GM12801 (cell line): ENCODE results near the gene MAP1LC3C.

Experiments used
- CTCF ChIP-seq: IDR thresholded peaks from one replicate; pipeline ENCODE4 v1.5.1; 2011; ENCODE audit warnings: control low read depth; ENCODE audit not compliant: insufficient read length; ENCODE audit errors: extremely low read depth

Gene MAP1LC3C

GRCh38 chr1:241992734-241993133 lies 6.2 kb downstream of the MAP1LC3C start:
- no peak for TF ChIP-seq CTCF

GRCh38 chr1:241990040-241990439 lies 8.9 kb downstream of the MAP1LC3C start:
- TF ChIP-seq CTCF = no peak

GRCh38 chr1:241985787-241986186 lies 13.1 kb downstream of the MAP1LC3C start:
- TF ChIP-seq CTCF = no peak

DNA sequence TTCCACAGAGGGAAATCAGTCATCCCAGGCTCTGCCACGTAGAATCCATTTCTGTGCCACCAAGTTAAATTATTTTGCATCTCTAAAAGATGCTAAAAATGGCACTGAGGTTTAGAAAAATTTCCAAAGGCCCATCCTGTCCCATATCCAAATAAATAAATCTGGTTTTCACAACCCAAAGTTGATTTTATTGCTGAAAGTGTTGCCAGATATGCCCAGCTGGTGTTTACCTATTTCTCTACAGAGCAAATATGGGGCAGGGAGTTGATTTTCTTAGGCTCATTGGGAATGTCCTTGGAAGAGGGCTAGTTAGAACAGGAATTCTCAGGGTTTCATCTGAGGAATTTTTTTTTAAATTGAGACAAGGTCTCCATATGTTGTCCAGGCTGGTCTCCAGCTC lies 19.0 kb downstream of the MAP1LC3C start:
- TF ChIP-seq CTCF = no peak

- no peak for TF ChIP-seq CTCF
Measured at GRCh38 chr1:241979071-241979470, 19.8 kb downstream of the MAP1LC3C start.

- TF ChIP-seq CTCF = no peak
Measured at GRCh38 chr1:241976229-241976628, 22.7 kb downstream of the MAP1LC3C start.

DNA sequence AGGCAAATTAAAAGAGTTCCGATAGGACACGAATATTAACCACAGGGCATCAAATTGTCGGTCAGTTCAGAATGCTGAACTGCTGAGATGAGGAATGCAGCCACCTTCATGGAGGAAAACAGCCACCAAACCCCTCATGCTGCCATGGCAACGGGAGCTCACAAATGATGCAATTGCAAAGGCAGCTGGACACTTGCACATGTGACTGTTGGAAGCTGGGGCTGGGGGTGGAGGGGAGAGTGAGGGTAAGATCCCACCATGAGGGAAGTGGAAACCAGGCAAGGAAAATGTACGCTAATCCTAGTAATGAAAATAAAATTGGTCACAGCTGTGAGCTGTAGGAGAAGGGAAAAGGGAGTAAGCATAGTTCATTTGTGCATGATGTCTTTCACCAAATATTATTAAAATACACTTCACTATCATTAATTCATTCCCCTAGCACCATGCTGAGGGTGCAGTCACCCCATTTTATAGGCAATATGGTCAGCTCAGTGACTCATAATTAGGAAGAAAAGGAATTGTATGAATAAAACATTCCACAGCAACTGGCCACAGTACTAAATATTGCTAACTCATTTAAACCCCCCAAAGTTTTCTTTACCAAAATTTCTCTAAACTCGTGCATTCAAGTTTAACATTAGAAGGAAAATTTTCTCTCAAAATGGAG lies 26.1 kb downstream of the MAP1LC3C start:
- TF ChIP-seq CTCF = no peak
